B cell (primary cell): ENCODE results near the gene ABHD17B. TPM values are rescaled to one million over a fixed set of nuclear protein-coding genes. Genes with fewer than 3 reads are reported as not detected.

Experiments used
- ATAC-seq: fragments of 200-7000 bp; cut with Tn5 transposase; one replicate; pipeline ENCODE4 v1.10.0; 2021; ENCODE audit warnings: low read depth, mild to moderate bottlenecking, moderate number of reproducible peaks, moderate library complexity
- CTCF ChIA-PET: fragments of 350-600 bp; sonication (Branson Sonifier 250); formaldehyde crosslinking; loops from one replicate; lab custom pipeline; 2021; ENCODE audit warnings: antibody characterized with exemption, inconsistent platforms; lab: Charles Lee
- POLR2A ChIA-PET: fragments of 350-600 bp; sonication (Branson Sonifier 250); formaldehyde crosslinking; loops from one replicate; lab custom pipeline; 2021; ENCODE audit warnings: antibody characterized with exemption; lab: Charles Lee
- DNase-seq: peaks from one replicate; pipeline ENCODE4 v3.0.0; 2013
- H2AFZ ChIP-seq: 2 replicates; pipeline ENCODE4 v1.6.1; 2012; ENCODE audit warnings: mild to moderate bottlenecking, low read depth, low read length; ENCODE audit not compliant: insufficient read depth, poor library complexity, severe bottlenecking
- H3K27ac ChIP-seq, 2 donors: 1 replicate in 1 of 2; 2 replicates in 1 of 2; pipeline ENCODE4 v1.5.1; 2012 to 2013; ENCODE audit warnings: low read length in 2 of 2, mild to moderate bottlenecking in 2 of 2, moderate library complexity in 1 of 2
- H3K27me3 ChIP-seq, 4 experiments: fragments of 200-600 bp in 1 of 4; sonication (generic) in 1 of 4; replicated peaks in 1 of 4; 1 replicate in 2 of 4; 2 replicates in 2 of 4; pipeline versions ENCODE4 v1.6.1 to v1.7.0; 2013 to 2016; ENCODE audit warnings: low read length in 3 of 4, mild to moderate bottlenecking in 2 of 4, mixed read lengths in 1 of 4, moderate library complexity in 1 of 4; ENCODE audit not compliant: insufficient read depth in 4 of 4, control insufficient read depth in 3 of 4; ENCODE audit errors: control extremely low read depth in 1 of 4
- H3K36me3 ChIP-seq, 2 experiments: replicated peaks in 1 of 2; 1 replicate in 1 of 2; 2 replicates in 1 of 2; pipeline versions ENCODE4 v1.6.1 to v1.7.1; 2013; ENCODE audit warnings: low read length in 1 of 2; ENCODE audit not compliant: insufficient read depth in 2 of 2, control insufficient read depth in 1 of 2; ENCODE audit errors: control extremely low read depth in 1 of 2, extremely low read depth in 1 of 2
- H3K4me1 ChIP-seq, 2 donors: fragments of 200-600 bp in 1 of 2; sonication (generic) in 1 of 2; 1 replicate in 1 of 2; 2 replicates in 1 of 2; pipeline versions ENCODE4 v1.5.1 to v1.6.1; 2013 to 2017; ENCODE audit warnings: low read length in 2 of 2; ENCODE audit not compliant: control insufficient read depth in 2 of 2, insufficient read depth in 2 of 2
- H3K4me2 ChIP-seq: replicated peaks from 2 replicates; pipeline ENCODE3; 2012; ENCODE audit warnings: mild to moderate bottlenecking, low read depth, low read length; ENCODE audit not compliant: poor library complexity, severe bottlenecking
- H3K4me3 ChIP-seq, 5 experiments: fragments of 200-600 bp in 1 of 5; sonication (generic) in 1 of 5; 1 replicate in 3 of 5; 2 replicates in 2 of 5; pipeline versions ENCODE4 v1.5.1 to v1.7.0; 2011 to 2016; ENCODE audit warnings: low read length in 4 of 5, mild to moderate bottlenecking in 4 of 5, low read depth in 2 of 5, control low read depth in 1 of 5, moderate library complexity in 1 of 5; ENCODE audit not compliant: insufficient read depth in 1 of 5; ENCODE audit errors: control extremely low read depth in 1 of 5, extremely low read depth in 1 of 5
- H3K79me2 ChIP-seq: fragments of 200-600 bp; sonication (generic); one replicate; pipeline ENCODE4 v1.6.0; 2016; ENCODE audit warnings: low read length; ENCODE audit not compliant: control insufficient read depth, insufficient read depth
- H3K9ac ChIP-seq: fragments of 200-600 bp; sonication (generic); 2 replicates; pipeline ENCODE4 v1.6.1; 2017; ENCODE audit warnings: mild to moderate bottlenecking, low read length, moderate library complexity
- H3K9me3 ChIP-seq, 3 donors: one replicate each; pipeline versions ENCODE4 v1.6.1 to v1.7.1; 2013; ENCODE audit warnings: low read length in 2 of 3; ENCODE audit not compliant: control insufficient read depth in 2 of 3, insufficient read depth in 1 of 3; ENCODE audit errors: control extremely low read depth in 1 of 3
- H4K20me1 ChIP-seq: 2 replicates; pipeline ENCODE4 v1.6.0; 2012; ENCODE audit warnings: mild to moderate bottlenecking, low read length; ENCODE audit not compliant: insufficient read depth, control insufficient read depth, poor library complexity, severe bottlenecking
- H3K27ac Mint-ChIP-seq: one replicate; pipeline ENCODE4 v1.8.0; 2021; ENCODE audit warnings: mixed read lengths
- H3K27me3 Mint-ChIP-seq: one replicate; pipeline ENCODE4 v1.8.0; 2021; ENCODE audit warnings: mixed read lengths
- H3K4me1 Mint-ChIP-seq: one replicate; pipeline ENCODE4 v1.8.0; 2021; ENCODE audit warnings: mixed read lengths
- H3K4me3 Mint-ChIP-seq: one replicate; pipeline ENCODE4 v1.8.0; 2021; ENCODE audit warnings: mixed read lengths
- H3K9me3 Mint-ChIP-seq: one replicate; pipeline ENCODE4 v1.8.0; 2022; ENCODE audit warnings: mixed read lengths; ENCODE audit not compliant: insufficient read depth
- CTCF ChIP-seq: fragments of 200-600 bp; IDR thresholded peaks from one replicate; pipeline ENCODE4 v1.8.0; 2022; ENCODE audit warnings: antibody characterized with exemption, mild to moderate bottlenecking
- EZH2 ChIP-seq: IDR thresholded peaks from 2 replicates; pipeline ENCODE4 v1.6.1; 2012; ENCODE audit warnings: borderline replicate concordance, low read depth, mild to moderate bottlenecking, moderate library complexity, low read length; ENCODE audit not compliant: insufficient read depth, poor library complexity, severe bottlenecking
- WGBS: methylation state at CpG from one replicate; pipeline ENCODE4 v1.1.5; 2013; ENCODE audit warnings: missing lambda C conversion rate; ENCODE audit not compliant: insufficient coverage; 5-methylcytosine and 5-hydroxymethylcytosine counted together
- intact Hi-C: fragments of 100-400 bp; cut with micrococcal nuclease; formaldehyde crosslinking; loops from one replicate; pipeline ENCODE4 v1.10.0; 2022
- polyA minus RNA-seq: library from RNA; depleted of rRNA, polyadenylated mRNA; stranded (reverse); fragments of >200 nt; gene quantifications from 2 replicates; pipeline ENCODE4 v1.2.3, GENCODE V29; 2012
- polyA plus RNA-seq: library from polyadenylated mRNA; depleted of rRNA; stranded (reverse); fragments of >200 nt; gene quantifications from 2 replicates; pipeline ENCODE4 v1.2.3, GENCODE V29; 2012
- total RNA-seq, 2 donors: library from RNA; stranded (reverse); fragments of 120-200 nt in 1 of 2; gene quantifications; 1 replicate in 1 of 2; 2 replicates in 1 of 2; pipeline versions ENCODE4 v1.2.3 to v1.2.4, GENCODE V29; 2013 to 2022

The ABHD17B gene
- total RNA-seq (24.3 and 24.4 TPM in 2 replicates), polyA plus RNA-seq (11.3 and 19.1 TPM in 2 replicates), polyA minus RNA-seq (23.2 and 30.5 TPM in 2 replicates)
- 33.6 TPM for total RNA-seq (2013)

- Histone ChIP-seq H3K9me3 (no peaks in the 10 kb centered on the region), H3K4me3 (peak within 1 kb of the TSS; percentile 72 to 99 (median 85)), H3K9ac (peak within 1 kb of the TSS; percentile 91), H3K4me2 (peak within 1 kb of the TSS; percentile 84), H3K4me1 (peaks cover 22 to 24% of the 10 kb centered on the region in 2 donors), H3K27me3 (no peaks in the 10 kb centered on the region), H3K36me3 (no peaks in the 10 kb centered on the region), H3K27ac (peak within 1 kb of the TSS; percentile 74 to 80), H2AFZ (peak within 1 kb of the TSS; percentile 91), H3K79me2 (peaks cover 92% of the 10 kb centered on the region), H4K20me1 (peaks cover 32% of the 10 kb centered on the region)
- Mint-ChIP-seq H3K9me3 (no peaks in the 10 kb centered on the region), H3K27me3 (no peaks in the 10 kb centered on the region), H3K4me3 (peak within 1 kb of the TSS; percentile 100), H3K4me1 (peaks cover 68% of the 10 kb centered on the region), H3K27ac (peak within 1 kb of the TSS; percentile 100)
- intact Hi-C loops, result loop anchor here (1.0 to 5.0 kb wide), 5 partner anchors 94 to 1652 kb away; partner anchors contain the start of genes SMC5 and ZFAND5
- CTCF ChIA-PET, result interaction anchor here (0.6 to 4.5 kb wide), 10 partner anchors 12 to 144 kb away, joined by 3 to 15 read pairs (median 4); no protein-coding TSS in a partner anchor
- peak; percentile 93 for ATAC-seq
- POLR2A ChIA-PET, result interaction anchor here (0.7 to 1.5 kb wide), 7 partner anchors 9 to 454 kb away, joined by 3 to 13 read pairs (median 6); partner anchors contain the start of genes CEMIP2 and ZFAND5
- WGBS, result 0% methylated on average over 41 of the region's 45 CpGs
- peak; percentile 98 for DNase-seq
- TF ChIP-seq EZH2, result no peak
- TF ChIP-seq CTCF, result no peak
Measured at GRCh38 chr9:71911061-71911907, at the start of gene ABHD17B, which contains the start of gene C9orf85. Gene ABHD17B (minus strand): TSS chr9:71911193. CDS start chr9:71875080, 36,113 bp downstream. Gene C9orf85 (plus strand): TSS chr9:71911639. CDS start chr9:71911735, 96 bp downstream.
